ES-I3 (cell line): ENCODE results near the gene PLXNA4.

Source experiments
- H3K36me3 ChIP-seq: 2 replicates; pipeline ENCODE4 v1.6.1; 2013; ENCODE audit warnings: mild to moderate bottlenecking, low read length, control low read depth, moderate library complexity; ENCODE audit not compliant: insufficient read depth
- H3K4me1 ChIP-seq: 2 replicates; pipeline ENCODE4 v1.6.1; 2013; ENCODE audit warnings: mild to moderate bottlenecking, control low read depth, low read length; ENCODE audit not compliant: insufficient read depth
- H3K9ac ChIP-seq: 2 replicates; pipeline ENCODE4 v1.6.1; 2013; ENCODE audit warnings: low read depth, mild to moderate bottlenecking, low read length, moderate library complexity
- H3K9me3 ChIP-seq: 2 replicates; pipeline ENCODE4 v1.6.1; 2013; ENCODE audit warnings: mild to moderate bottlenecking, low read length, moderate library complexity; ENCODE audit not compliant: control insufficient read depth, insufficient read depth

PLXNA4 gene

GRCh38 chr7:132424277-132424676 is 152.0 kb downstream of the PLXNA4 start:
- H3K9me3 ChIP-seq, result no peaks in the 10 kb centered on the region
- 0 out of 2 replicates have a peak, but pooled peaks cover 9% of the 10 kb centered on the region for H3K4me1 ChIP-seq
- H3K36me3 ChIP-seq, result no peaks in the 10 kb centered on the region
- no peak overlapping the region for H3K9ac ChIP-seq

DNA sequence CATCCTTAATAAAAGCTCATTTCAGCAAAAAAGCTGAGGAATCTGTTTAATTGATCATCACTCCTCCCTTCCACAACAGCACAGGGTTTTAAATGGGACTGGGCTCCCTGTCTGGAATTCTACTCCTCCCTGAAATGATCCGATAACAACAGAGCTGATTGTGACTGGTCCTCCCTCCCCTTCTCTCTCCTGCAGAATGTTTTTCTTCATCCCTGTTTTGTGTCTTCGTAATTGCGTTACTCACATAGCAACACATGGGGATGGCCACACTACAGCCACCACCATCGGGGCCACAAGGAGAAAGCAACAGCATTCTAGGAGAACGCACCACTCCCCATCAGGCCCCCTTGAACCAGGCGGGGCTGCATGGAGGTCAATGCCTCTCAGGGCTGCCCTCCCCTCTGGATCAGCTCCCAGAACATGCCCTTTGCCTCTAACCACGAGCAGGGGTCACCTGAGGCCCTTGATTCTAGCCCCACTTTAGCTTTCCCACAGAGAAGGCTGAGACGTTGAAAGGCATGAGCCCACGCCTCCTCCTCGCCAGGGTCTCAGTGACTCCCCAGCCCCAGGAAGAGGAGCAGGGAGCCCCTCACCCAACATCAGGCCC is 152.6 kb downstream of the PLXNA4 start:
- Histone ChIP-seq H3K9me3 (no peaks in the 10 kb centered on the region), H3K9ac (no peak overlapping the region), H3K36me3 (no peaks in the 10 kb centered on the region), H3K4me1 (0 out of 2 replicates have a peak, but pooled peaks cover 9% of the 10 kb centered on the region)

DNA sequence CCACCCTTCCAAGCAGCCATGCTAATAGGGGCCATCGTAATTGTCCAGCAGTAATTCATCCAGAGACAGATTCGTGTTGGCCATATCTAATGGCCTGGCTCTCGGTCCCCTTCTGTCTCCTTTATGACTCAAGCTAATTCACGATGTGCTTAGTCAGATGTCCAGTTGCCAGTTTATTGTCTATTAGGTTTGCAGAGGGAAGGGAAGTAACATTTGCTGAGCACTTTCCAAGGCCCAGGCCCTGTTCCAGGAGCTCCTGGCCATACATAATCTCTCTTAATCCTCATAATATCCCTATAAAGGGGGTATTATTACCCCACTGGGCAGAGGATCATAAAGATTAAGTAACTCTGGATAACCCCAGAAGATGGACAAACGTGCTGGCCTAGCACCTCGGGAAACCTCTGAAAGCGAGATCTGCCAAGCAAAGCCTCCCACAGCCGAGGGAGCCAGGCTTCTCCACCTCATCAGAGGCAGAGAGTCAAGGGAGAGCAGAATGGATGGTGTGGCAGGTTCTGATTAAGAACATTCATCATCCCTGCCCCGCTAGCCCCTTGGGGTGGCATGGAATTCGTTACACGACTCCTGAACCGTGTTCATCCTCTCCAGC is 153.7 kb downstream of the PLXNA4 start:
- H3K36me3 ChIP-seq, result no peaks in the 10 kb centered on the region
- 0 out of 2 replicates have a peak, but pooled peaks cover 9% of the 10 kb centered on the region for H3K4me1 ChIP-seq
- H3K9ac ChIP-seq, result no peak overlapping the region
- H3K9me3 ChIP-seq, result no peaks in the 10 kb centered on the region

GRCh38 chr7:132420527-132420926 is 155.7 kb downstream of the PLXNA4 start:
- H3K9me3 ChIP-seq, result no peaks in the 10 kb centered on the region
- no peak overlapping the region for H3K9ac ChIP-seq
- H3K4me1 ChIP-seq, result peaks cover 9% of the 10 kb centered on the region; the same call in 1 of the 2 replicates
- no peaks in the 10 kb centered on the region for H3K36me3 ChIP-seq

DNA sequence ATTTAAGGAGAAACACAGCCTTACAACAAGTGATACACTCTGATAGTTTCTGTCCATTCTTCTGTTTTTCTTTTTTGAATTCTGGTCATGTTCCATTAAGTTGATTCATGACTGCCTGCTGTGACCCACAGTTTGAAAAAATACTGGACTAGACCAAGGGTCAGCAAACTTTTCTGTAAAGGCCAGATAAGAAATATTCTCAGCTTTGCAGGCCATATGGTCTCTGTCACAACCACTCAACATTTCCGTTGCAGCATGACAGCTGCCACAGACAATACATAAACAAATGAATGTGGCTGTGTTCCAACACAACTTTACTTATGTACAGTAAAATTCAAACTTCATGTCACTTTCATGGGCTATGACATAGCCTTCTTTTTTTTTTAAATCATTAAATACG is 156.7 kb downstream of the PLXNA4 start:
- Histone ChIP-seq H3K36me3 (no peaks in the 10 kb centered on the region), H3K9me3 (no peaks in the 10 kb centered on the region), H3K9ac (no peak overlapping the region), H3K4me1 (peaks cover 4% of the 10 kb centered on the region; the same call in 1 of the 2 replicates)

GRCh38 chr7:132418840-132419239 is 157.4 kb downstream of the PLXNA4 start:
- Histone ChIP-seq H3K9me3 (no peaks in the 10 kb centered on the region), H3K4me1 (no peaks in the 10 kb centered on the region; the same call in 1 of the 2 replicates), H3K9ac (no peak overlapping the region), H3K36me3 (no peaks in the 10 kb centered on the region)

DNA sequence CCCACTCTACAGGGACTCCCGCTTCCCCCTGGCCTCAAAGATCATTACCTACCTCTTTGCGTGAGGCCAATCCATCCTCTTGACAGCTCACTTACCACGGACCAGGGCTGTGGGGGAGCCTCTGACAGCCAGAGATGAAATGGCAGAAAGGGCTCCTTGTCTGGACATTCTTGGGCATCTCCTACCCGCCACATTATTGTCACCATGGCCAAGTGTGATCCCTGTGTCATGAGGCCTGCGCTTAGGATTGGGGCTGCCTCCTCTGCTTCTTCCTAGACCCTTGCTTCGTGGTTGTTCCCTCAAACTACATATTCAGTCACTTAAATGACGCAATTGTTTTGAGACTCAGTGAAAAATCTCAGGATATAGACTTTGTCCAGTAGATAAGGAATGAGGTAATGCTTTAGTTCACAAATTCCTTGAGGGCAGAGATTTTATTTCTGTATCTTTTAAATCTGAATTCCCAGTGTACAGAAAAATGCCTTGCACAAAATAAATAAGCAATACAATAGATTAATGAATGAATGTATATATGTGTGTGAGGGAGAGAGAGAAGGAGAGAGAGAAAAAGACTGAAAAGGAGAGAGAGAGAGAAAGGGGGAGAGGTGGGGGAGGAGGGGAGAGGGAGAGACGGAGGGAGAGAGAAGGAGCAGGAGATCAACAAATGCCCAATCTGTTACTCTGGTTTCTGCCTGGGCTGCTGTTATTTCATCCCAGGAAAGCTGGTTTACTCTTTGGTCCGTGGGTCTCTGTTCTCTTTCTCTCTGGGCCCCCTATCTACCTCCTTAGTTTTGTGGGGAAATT is 159.0 kb downstream of the PLXNA4 start:
- Histone ChIP-seq H3K4me1 (no peaks in the 10 kb centered on the region; the same call in 1 of the 2 replicates), H3K36me3 (no peaks in the 10 kb centered on the region), H3K9me3 (no peaks in the 10 kb centered on the region), H3K9ac (no peak overlapping the region)

- no peaks in the 10 kb centered on the region for H3K9me3 ChIP-seq
- no peaks in the 10 kb centered on the region for H3K36me3 ChIP-seq
- H3K4me1 ChIP-seq, result no peaks in the 10 kb centered on the region; the same call in 1 of the 2 replicates
- H3K9ac ChIP-seq, result no peak overlapping the region
These were observed 159.9 kb downstream of the PLXNA4 start for GRCh38 chr7:132416395-132416794.

- H3K9me3 ChIP-seq, result no peaks in the 10 kb centered on the region
- H3K36me3 ChIP-seq, result no peaks in the 10 kb centered on the region
- H3K4me1 ChIP-seq, result no peaks in the 10 kb centered on the region; the same call in 1 of the 2 replicates
- no peak overlapping the region for H3K9ac ChIP-seq
These were observed 161.0 kb downstream of the PLXNA4 start for GRCh38 chr7:132415259-132415658.

GRCh38 chr7:132414857-132415256 is 161.4 kb downstream of the PLXNA4 start:
- Histone ChIP-seq H3K36me3 (no peaks in the 10 kb centered on the region), H3K4me1 (no peaks in the 10 kb centered on the region; the same call in 1 of the 2 replicates), H3K9ac (no peak overlapping the region), H3K9me3 (no peaks in the 10 kb centered on the region)

GRCh38 chr7:132412435-132412834 is 163.8 kb downstream of the PLXNA4 start:
- Histone ChIP-seq H3K9me3 (no peaks in the 10 kb centered on the region), H3K4me1 (no peaks in the 10 kb centered on the region; the same call in 1 of the 2 replicates), H3K9ac (no peak overlapping the region), H3K36me3 (no peaks in the 10 kb centered on the region)

GRCh38 chr7:132410861-132411541 is 165.3 kb downstream of the PLXNA4 start:
- Histone ChIP-seq H3K36me3 (no peaks in the 10 kb centered on the region), H3K9ac (no peak overlapping the region), H3K4me1 (no peaks in the 10 kb centered on the region), H3K9me3 (no peaks in the 10 kb centered on the region)

GRCh38 chr7:132410385-132410784 is 165.9 kb downstream of the PLXNA4 start:
- H3K36me3 ChIP-seq, result no peaks in the 10 kb centered on the region
- no peaks in the 10 kb centered on the region for H3K9me3 ChIP-seq
- H3K9ac ChIP-seq, result no peak overlapping the region
- H3K4me1 ChIP-seq, result no peaks in the 10 kb centered on the region

DNA sequence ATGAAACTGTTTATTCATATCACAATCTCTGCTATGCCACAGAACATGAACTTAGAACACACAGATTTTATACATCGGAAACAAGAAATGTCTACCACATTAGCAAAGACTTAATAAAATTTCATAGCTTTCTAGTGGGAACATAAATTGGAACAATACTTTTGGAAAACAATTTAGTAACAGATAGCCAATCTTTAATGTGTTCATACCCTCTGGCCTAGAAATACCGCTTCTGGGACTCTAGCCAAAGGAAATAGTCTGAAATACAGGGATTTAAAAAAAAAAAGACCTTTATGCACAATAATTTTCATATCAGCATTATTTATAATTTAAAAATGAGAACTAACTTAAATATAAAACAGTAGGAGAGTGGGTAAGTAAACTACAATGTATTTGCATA is 168.5 kb downstream of the PLXNA4 start:
- Histone ChIP-seq H3K36me3 (no peaks in the 10 kb centered on the region), H3K4me1 (peaks cover 10% of the 10 kb centered on the region), H3K9me3 (no peaks in the 10 kb centered on the region), H3K9ac (no peak overlapping the region)
